ENCODE results near the gene FRYL. TPM values are rescaled to one million over a fixed set of nuclear protein-coding genes. Genes with fewer than 3 reads are reported as not detected.

Gene FRYL
- total and polyA plus RNA-seq, 7 experiments from 2014 or later = 25.4 to 126 (median 102) TPM

DNA sequence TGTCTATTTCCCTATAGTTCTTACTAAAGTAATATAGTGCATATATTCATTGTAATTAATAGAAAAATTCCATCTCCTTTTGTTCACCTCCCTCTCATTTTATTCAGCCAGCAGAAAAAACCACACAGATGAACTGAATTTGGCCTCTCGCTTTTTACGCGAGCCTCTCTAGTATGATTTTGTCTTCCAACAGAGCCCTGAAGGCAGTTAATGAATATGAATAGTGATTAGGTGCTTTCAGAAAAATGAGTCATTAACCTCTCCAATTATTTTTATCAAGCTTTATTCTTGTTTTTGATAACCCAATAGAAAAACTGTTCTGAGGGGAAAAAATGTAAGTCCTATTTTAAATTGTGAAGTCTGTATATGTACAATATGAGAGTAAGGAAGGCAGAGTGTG, 215.9 kb downstream of the FRYL start:
- H3K9me3 Mint-ChIP-seq = peaks cover 0 to 2% (median 0%) of the 10 kb centered on the region in 11 donors
- H3K4me3 ChIP-seq (ENCODE audit: low read length) = no peak overlapping the region
- H3K9me3 ChIP-seq (ENCODE audit: control insufficient read depth in 2 of 3, low read length in 3 of 3) = no peaks in the 10 kb centered on the region
- POLR2A ChIA-PET = no interaction called here
- no peak for ATAC-seq
- peaks cover 13 to 51% (median 37%) of the 10 kb centered on the region in 5 donors for H3K36me3 Mint-ChIP-seq
- H3K27me3 Mint-ChIP-seq = no peaks in the 10 kb centered on the region
- intact Hi-C loops (cut with micrococcal nuclease) = no loop called here
- peaks cover 8 to 60% (median 17%) of the 10 kb centered on the region in 3 experiments for H3K36me3 ChIP-seq (ENCODE audit: control insufficient read depth in 2 of 3, insufficient read depth in 3 of 3, low read length in 3 of 3)
- no peak overlapping the region for H3K27ac Mint-ChIP-seq
- DNase-seq = no peak
- H3K4me3 Mint-ChIP-seq = no peak overlapping the region
- peaks cover 0 to 4% (median 0%) of the 10 kb centered on the region in 7 donors for H3K4me1 Mint-ChIP-seq
- CTCF ChIA-PET = no interaction called here
- H3K27me3 ChIP-seq (ENCODE audit: control insufficient read depth in 2 of 2, insufficient read depth in 2 of 2, low read length in 2 of 2) = no peaks in the 10 kb centered on the region
- H3K4me1 ChIP-seq (ENCODE audit: control insufficient read depth in 2 of 2, insufficient read depth in 2 of 2, low read length in 2 of 2) = no peaks in the 10 kb centered on the region
- no peak overlapping the region for H3K27ac ChIP-seq (ENCODE audit: low read depth, low read length)

- CTCF ChIA-PET = no interaction called here
- H3K27me3 ChIP-seq (ENCODE audit: control insufficient read depth in 2 of 2, insufficient read depth in 2 of 2, low read length in 2 of 2) = no peaks in the 10 kb centered on the region
- H3K9me3 Mint-ChIP-seq = peaks cover 0 to 8% (median 0%) of the 10 kb centered on the region in 11 donors
- H3K4me1 Mint-ChIP-seq = peaks cover 0 to 4% (median 0%) of the 10 kb centered on the region in 7 donors
- H3K27ac Mint-ChIP-seq = peak overlapping the region in 2 of 9 donors; percentile 7 to 56
- intact Hi-C loops (cut with micrococcal nuclease) = no loop called here
- peaks cover 6 to 76% (median 9%) of the 10 kb centered on the region in 3 experiments for H3K36me3 ChIP-seq (ENCODE audit: control insufficient read depth in 2 of 3, insufficient read depth in 3 of 3, low read length in 3 of 3)
- H3K4me1 ChIP-seq (ENCODE audit: control insufficient read depth in 2 of 2, insufficient read depth in 2 of 2, low read length in 2 of 2) = no peaks in the 10 kb centered on the region
- no peak for DNase-seq
- no peaks in the 10 kb centered on the region for H3K27me3 Mint-ChIP-seq
- no peak overlapping the region for H3K4me3 ChIP-seq (ENCODE audit: low read length)
- peaks cover 32 to 78% (median 60%) of the 10 kb centered on the region in 5 donors for H3K36me3 Mint-ChIP-seq
- H3K4me3 Mint-ChIP-seq = no peak overlapping the region
- POLR2A ChIA-PET = no interaction called here
- no peak overlapping the region for H3K27ac ChIP-seq (ENCODE audit: low read depth, low read length)
- ATAC-seq = peak; percentile 54
- no peaks in the 10 kb centered on the region for H3K9me3 ChIP-seq (ENCODE audit: control insufficient read depth in 2 of 3, low read length in 3 of 3)
Observed at GRCh38 chr4:48558819-48559218, 221.3 kb downstream of the FRYL start.

DNA sequence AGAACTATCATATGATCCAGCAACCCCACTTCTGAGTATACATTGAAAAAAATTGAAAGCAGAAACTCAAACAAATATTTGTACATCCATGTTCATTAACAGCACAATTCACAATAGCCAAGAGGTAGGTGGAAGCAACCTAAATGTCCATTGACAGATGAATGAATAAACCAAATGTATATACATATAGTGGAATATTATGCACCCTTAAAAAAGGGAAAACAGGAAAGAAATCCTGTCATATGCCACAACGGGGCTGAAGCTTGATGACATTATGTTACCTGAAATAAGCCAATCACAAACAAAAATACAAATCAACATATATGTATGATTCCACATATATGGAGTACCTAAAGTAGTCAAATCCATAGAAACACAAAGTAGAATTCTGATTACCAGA, 222.1 kb downstream of the FRYL start:
- H3K36me3 ChIP-seq (ENCODE audit: control insufficient read depth in 2 of 3, insufficient read depth in 3 of 3, low read length in 3 of 3) = peaks cover 5 to 71% (median 6%) of the 10 kb centered on the region in 3 experiments
- no peak overlapping the region for H3K27ac ChIP-seq (ENCODE audit: low read depth, low read length)
- H3K4me3 ChIP-seq (ENCODE audit: low read length) = no peak overlapping the region
- POLR2A ChIA-PET = no interaction called here
- DNase-seq (no peak), ATAC-seq (no peak)
- Mint-ChIP-seq H3K36me3 (peaks cover 32 to 78% (median 66%) of the 10 kb centered on the region in 5 donors), H3K4me3 (no peak overlapping the region), H3K27ac (no peak overlapping the region), H3K4me1 (peaks cover 0 to 4% (median 0%) of the 10 kb centered on the region in 7 donors), H3K9me3 (peaks cover 0 to 8% (median 0%) of the 10 kb centered on the region in 11 donors), H3K27me3 (no peaks in the 10 kb centered on the region)
- CTCF ChIA-PET = no interaction called here
- no peaks in the 10 kb centered on the region for H3K4me1 ChIP-seq (ENCODE audit: control insufficient read depth in 2 of 2, insufficient read depth in 2 of 2, low read length in 2 of 2)
- H3K9me3 ChIP-seq (ENCODE audit: control insufficient read depth in 2 of 3, low read length in 3 of 3) = no peaks in the 10 kb centered on the region
- no peaks in the 10 kb centered on the region for H3K27me3 ChIP-seq (ENCODE audit: control insufficient read depth in 2 of 2, insufficient read depth in 2 of 2, low read length in 2 of 2)
- intact Hi-C loops (cut with micrococcal nuclease) = no loop called here

DNA sequence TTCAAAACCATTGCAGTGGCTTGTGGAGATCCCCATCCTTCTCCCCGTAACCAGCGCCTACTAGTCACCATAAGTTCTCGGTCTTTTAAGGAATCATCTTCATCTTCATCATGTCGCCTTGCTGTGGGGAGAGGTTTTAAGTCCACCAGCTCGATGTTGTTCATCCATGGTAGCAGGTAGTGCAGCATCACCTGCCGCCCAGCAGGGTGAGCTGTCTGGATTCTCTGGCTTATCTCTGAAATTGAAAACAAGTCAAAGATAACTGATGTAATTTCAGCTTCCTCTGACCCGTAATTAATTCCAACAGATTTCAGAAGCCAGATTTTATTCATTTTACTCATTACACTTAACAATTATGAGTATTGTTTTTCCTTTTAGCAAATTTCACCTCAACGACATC, 222.6 kb downstream of the FRYL start:
- Mint-ChIP-seq H3K4me1 (peaks cover 0 to 4% (median 0%) of the 10 kb centered on the region in 7 donors), H3K4me3 (no peak overlapping the region), H3K9me3 (peaks cover 0 to 8% (median 0%) of the 10 kb centered on the region in 11 donors), H3K36me3 (peaks cover 32 to 78% (median 68%) of the 10 kb centered on the region in 5 donors), H3K27me3 (no peaks in the 10 kb centered on the region), H3K27ac (no peak overlapping the region)
- ChIA-PET POLR2A (interaction anchor here (0.6 kb wide), 1 partner anchor 129 kb away, joined by 3 read pairs; no protein-coding TSS in a partner anchor), CTCF (no interaction called here)
- intact Hi-C loops (cut with micrococcal nuclease) = no loop called here
- H3K4me1 ChIP-seq (ENCODE audit: control insufficient read depth in 2 of 2, insufficient read depth in 2 of 2, low read length in 2 of 2) = no peaks in the 10 kb centered on the region
- H3K36me3 ChIP-seq (ENCODE audit: control insufficient read depth in 2 of 3, insufficient read depth in 3 of 3, low read length in 3 of 3) = peaks cover 3 to 67% (median 6%) of the 10 kb centered on the region in 3 experiments
- no peak overlapping the region for H3K27ac ChIP-seq (ENCODE audit: low read depth, low read length)
- H3K4me3 ChIP-seq (ENCODE audit: low read length) = no peak overlapping the region
- H3K27me3 ChIP-seq (ENCODE audit: control insufficient read depth in 2 of 2, insufficient read depth in 2 of 2, low read length in 2 of 2) = no peaks in the 10 kb centered on the region
- ATAC-seq (no peak), DNase-seq (no peak)
- no peaks in the 10 kb centered on the region for H3K9me3 ChIP-seq (ENCODE audit: control insufficient read depth in 2 of 3, low read length in 3 of 3)

DNA sequence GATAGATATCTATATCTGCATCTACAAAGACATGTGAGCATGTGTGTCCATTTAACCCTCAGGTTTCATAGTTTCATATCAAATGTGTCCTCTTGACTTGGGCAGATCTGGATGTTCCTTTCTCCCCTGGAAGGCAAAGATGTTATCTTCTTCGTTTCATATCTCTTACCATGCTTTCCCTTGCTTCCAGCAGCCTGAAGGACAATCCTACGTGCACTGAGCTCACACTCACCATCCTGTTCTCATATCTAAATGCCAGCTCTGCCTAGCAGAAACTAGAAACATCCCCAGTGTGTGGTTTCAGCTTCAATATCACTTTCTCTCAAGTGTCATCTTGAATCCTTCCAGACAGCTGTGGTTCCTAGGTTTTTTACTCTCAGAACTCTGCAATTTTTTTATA, 223.8 kb downstream of the FRYL start:
- POLR2A ChIA-PET = interaction anchor here (0.6 kb wide), 1 partner anchor 140 kb away, joined by 3 read pairs; no protein-coding TSS in a partner anchor
- DNase-seq (no peak), ATAC-seq (no peak)
- CTCF ChIA-PET = no interaction called here
- Histone ChIP-seq H3K27me3 (ENCODE audit: control insufficient read depth in 2 of 2, insufficient read depth in 2 of 2, low read length in 2 of 2) (no peaks in the 10 kb centered on the region), H3K36me3 (ENCODE audit: control insufficient read depth in 2 of 3, insufficient read depth in 3 of 3, low read length in 3 of 3) (peaks cover 6 to 72% (median 6%) of the 10 kb centered on the region in 3 experiments), H3K4me3 (ENCODE audit: low read length) (no peak overlapping the region), H3K4me1 (ENCODE audit: control insufficient read depth in 2 of 2, insufficient read depth in 2 of 2, low read length in 2 of 2) (no peaks in the 10 kb centered on the region), H3K27ac (ENCODE audit: low read depth, low read length) (no peak overlapping the region), H3K9me3 (ENCODE audit: control insufficient read depth in 2 of 3, low read length in 3 of 3) (no peaks in the 10 kb centered on the region)
- H3K27me3 Mint-ChIP-seq = no peaks in the 10 kb centered on the region
- peak overlapping the region in 2 of 9 donors; percentile 28 to 44 for H3K27ac Mint-ChIP-seq
- no peak overlapping the region for H3K4me3 Mint-ChIP-seq
- intact Hi-C loops (cut with micrococcal nuclease) = no loop called here
- peaks cover 0 to 8% (median 0%) of the 10 kb centered on the region in 11 donors for H3K9me3 Mint-ChIP-seq
- H3K36me3 Mint-ChIP-seq = peaks cover 32 to 82% (median 66%) of the 10 kb centered on the region in 5 donors
- H3K4me1 Mint-ChIP-seq = peaks cover 0 to 4% (median 0%) of the 10 kb centered on the region in 7 donors

- POLR2A ChIA-PET = no interaction called here
- CTCF ChIA-PET = no interaction called here
- no peaks in the 10 kb centered on the region for H3K27me3 ChIP-seq (ENCODE audit: control insufficient read depth in 2 of 2, insufficient read depth in 2 of 2, low read length in 2 of 2)
- no peaks in the 10 kb centered on the region for H3K4me1 ChIP-seq (ENCODE audit: control insufficient read depth in 2 of 2, insufficient read depth in 2 of 2, low read length in 2 of 2)
- Mint-ChIP-seq H3K4me1 (peaks cover 0 to under 1% (median 0%) of the 10 kb centered on the region in 7 donors), H3K27ac (peak overlapping the region in 2 of 9 donors; percentile 38 to 84), H3K27me3 (no peaks in the 10 kb centered on the region), H3K36me3 (peaks cover 26 to 75% (median 53%) of the 10 kb centered on the region in 5 donors), H3K4me3 (no peak overlapping the region), H3K9me3 (peaks cover 0 to 8% (median 0%) of the 10 kb centered on the region in 11 donors)
- H3K27ac ChIP-seq (ENCODE audit: low read depth, low read length) = no peak overlapping the region
- no peaks in the 10 kb centered on the region for H3K9me3 ChIP-seq (ENCODE audit: control insufficient read depth in 2 of 3, low read length in 3 of 3)
- ATAC-seq (no peak), DNase-seq (no peak)
- peaks cover 6 to 73% (median 9%) of the 10 kb centered on the region in 3 experiments for H3K36me3 ChIP-seq (ENCODE audit: control insufficient read depth in 2 of 3, insufficient read depth in 3 of 3, low read length in 3 of 3)
- intact Hi-C loops (cut with micrococcal nuclease) = no loop called here
- H3K4me3 ChIP-seq (ENCODE audit: low read length) = no peak overlapping the region
Observed at GRCh38 chr4:48554606-48555005, 225.5 kb downstream of the FRYL start.

- H3K4me3 ChIP-seq (ENCODE audit: low read length) = no peak overlapping the region
- H3K27me3 ChIP-seq (ENCODE audit: control insufficient read depth in 2 of 2, insufficient read depth in 2 of 2, low read length in 2 of 2) = no peaks in the 10 kb centered on the region
- H3K9me3 ChIP-seq (ENCODE audit: control insufficient read depth in 2 of 3, low read length in 3 of 3) = no peaks in the 10 kb centered on the region
- no peak for DNase-seq
- no peaks in the 10 kb centered on the region for H3K4me1 ChIP-seq (ENCODE audit: control insufficient read depth in 2 of 2, insufficient read depth in 2 of 2, low read length in 2 of 2)
- Mint-ChIP-seq H3K27me3 (no peaks in the 10 kb centered on the region), H3K4me3 (no peak overlapping the region), H3K4me1 (no peaks in the 10 kb centered on the region), H3K27ac (peak overlapping the region in 1 of 9 donors; percentile 6), H3K9me3 (peaks cover 0 to 5% (median 0%) of the 10 kb centered on the region in 11 donors), H3K36me3 (peaks cover 23 to 74% (median 47%) of the 10 kb centered on the region in 5 donors)
- H3K27ac ChIP-seq (ENCODE audit: low read depth, low read length) = no peak overlapping the region
- CTCF ChIA-PET = interaction anchor here (0.6 kb wide), 1 partner anchor 12 kb away, joined by 3 read pairs; no protein-coding TSS in a partner anchor
- intact Hi-C loops (cut with micrococcal nuclease) = no loop called here
- no peak for ATAC-seq
- POLR2A ChIA-PET = no interaction called here
- H3K36me3 ChIP-seq (ENCODE audit: control insufficient read depth in 2 of 3, insufficient read depth in 3 of 3, low read length in 3 of 3) = peaks cover 6 to 74% (median 9%) of the 10 kb centered on the region in 3 experiments
Observed at GRCh38 chr4:48553720-48554119, 226.4 kb downstream of the FRYL start.

Measured in naive thymus-derived CD4-positive, alpha-beta T cell (primary cell).